ENCODE results near the gene RBP3.

The RBP3 gene

DNA sequence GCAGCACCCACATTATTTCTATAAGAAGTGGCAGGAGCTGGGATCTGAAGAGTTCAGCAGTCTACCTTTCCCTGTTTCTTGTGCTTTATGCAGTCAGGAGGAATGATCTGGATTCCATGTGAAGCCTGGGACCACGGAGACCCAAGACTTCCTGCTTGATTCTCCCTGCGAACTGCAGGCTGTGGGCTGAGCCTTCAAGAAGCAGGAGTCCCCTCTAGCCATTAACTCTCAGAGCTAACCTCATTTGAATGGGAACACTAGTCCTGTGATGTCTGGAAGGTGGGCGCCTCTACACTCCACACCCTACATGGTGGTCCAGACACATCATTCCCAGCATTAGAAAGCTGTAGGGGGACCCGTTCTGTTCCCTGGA, 874 bp upstream of the RBP3 start:
- no peaks in the 10 kb centered on the region; the same call in 1 of the 2 replicates for H3K27me3 ChIP-seq (replicated peaks; ENCODE audit: control insufficient read depth, insufficient read depth, low read length)
- DNase-seq (ENCODE audit: extremely low read depth, insufficient read length) = no peak
- no peak for TF ChIP-seq CTCF (IDR thresholded peaks at IDR 0.05; ENCODE audit: insufficient read depth, low read length, poor library complexity, severe bottlenecking)
- H3K36me3 ChIP-seq (ENCODE audit: control insufficient read depth, insufficient read depth, low read length) = no peaks in the 10 kb centered on the region
- H3K4me3 ChIP-seq (replicated peaks; ENCODE audit: low read depth, low read length) = no peak overlapping the region

GRCh38 chr10:47348661-47349470, 703 bp downstream of the RBP3 start:
- no peak for TF ChIP-seq CTCF (IDR thresholded peaks at IDR 0.05; ENCODE audit: insufficient read depth, low read length, poor library complexity, severe bottlenecking)
- no peaks in the 10 kb centered on the region; the same call in none of the 2 replicates for H3K27me3 ChIP-seq (replicated peaks; ENCODE audit: control insufficient read depth, insufficient read depth, low read length)
- no peak overlapping the region for H3K4me3 ChIP-seq (replicated peaks; ENCODE audit: low read depth, low read length)
- DNase-seq (ENCODE audit: extremely low read depth, insufficient read length) = no peak
- no peaks in the 10 kb centered on the region for H3K36me3 ChIP-seq (ENCODE audit: control insufficient read depth, insufficient read depth, low read length)

DNA sequence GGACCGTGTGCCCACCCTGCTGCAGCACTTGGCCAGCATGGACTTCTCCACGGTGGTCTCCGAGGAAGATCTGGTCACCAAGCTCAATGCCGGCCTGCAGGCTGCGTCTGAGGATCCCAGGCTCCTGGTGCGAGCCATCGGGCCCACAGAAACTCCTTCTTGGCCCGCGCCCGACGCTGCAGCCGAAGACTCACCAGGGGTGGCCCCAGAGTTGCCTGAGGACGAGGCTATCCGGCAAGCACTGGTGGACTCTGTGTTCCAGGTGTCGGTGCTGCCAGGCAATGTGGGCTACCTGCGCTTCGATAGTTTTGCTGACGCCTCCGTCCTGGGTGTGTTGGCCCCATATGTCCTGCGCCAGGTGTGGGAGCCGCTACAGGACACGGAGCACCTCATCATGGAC, 1.4 kb downstream of the RBP3 start:
- H3K4me3 ChIP-seq (replicated peaks; ENCODE audit: low read depth, low read length) = no peak overlapping the region
- H3K36me3 ChIP-seq (ENCODE audit: control insufficient read depth, insufficient read depth, low read length) = no peaks in the 10 kb centered on the region
- H3K27me3 ChIP-seq (replicated peaks; ENCODE audit: control insufficient read depth, insufficient read depth, low read length) = no peaks in the 10 kb centered on the region; the same call in none of the 2 replicates
- TF ChIP-seq CTCF (IDR thresholded peaks at IDR 0.05; ENCODE audit: insufficient read depth, low read length, poor library complexity, severe bottlenecking) = no peak
- DNase-seq (ENCODE audit: extremely low read depth, insufficient read length) = no peak

GRCh38 chr10:47349941-47350371, 1.8 kb downstream of the RBP3 start:
- Histone ChIP-seq H3K4me3 (replicated peaks; ENCODE audit: low read depth, low read length) (no peak overlapping the region), H3K27me3 (replicated peaks; ENCODE audit: control insufficient read depth, insufficient read depth, low read length) (no peaks in the 10 kb centered on the region; the same call in none of the 2 replicates), H3K36me3 (ENCODE audit: control insufficient read depth, insufficient read depth, low read length) (no peaks in the 10 kb centered on the region)
- no peak for DNase-seq (ENCODE audit: extremely low read depth, insufficient read length)
- TF ChIP-seq CTCF (IDR thresholded peaks at IDR 0.05; ENCODE audit: insufficient read depth, low read length, poor library complexity, severe bottlenecking) = no peak

DNA sequence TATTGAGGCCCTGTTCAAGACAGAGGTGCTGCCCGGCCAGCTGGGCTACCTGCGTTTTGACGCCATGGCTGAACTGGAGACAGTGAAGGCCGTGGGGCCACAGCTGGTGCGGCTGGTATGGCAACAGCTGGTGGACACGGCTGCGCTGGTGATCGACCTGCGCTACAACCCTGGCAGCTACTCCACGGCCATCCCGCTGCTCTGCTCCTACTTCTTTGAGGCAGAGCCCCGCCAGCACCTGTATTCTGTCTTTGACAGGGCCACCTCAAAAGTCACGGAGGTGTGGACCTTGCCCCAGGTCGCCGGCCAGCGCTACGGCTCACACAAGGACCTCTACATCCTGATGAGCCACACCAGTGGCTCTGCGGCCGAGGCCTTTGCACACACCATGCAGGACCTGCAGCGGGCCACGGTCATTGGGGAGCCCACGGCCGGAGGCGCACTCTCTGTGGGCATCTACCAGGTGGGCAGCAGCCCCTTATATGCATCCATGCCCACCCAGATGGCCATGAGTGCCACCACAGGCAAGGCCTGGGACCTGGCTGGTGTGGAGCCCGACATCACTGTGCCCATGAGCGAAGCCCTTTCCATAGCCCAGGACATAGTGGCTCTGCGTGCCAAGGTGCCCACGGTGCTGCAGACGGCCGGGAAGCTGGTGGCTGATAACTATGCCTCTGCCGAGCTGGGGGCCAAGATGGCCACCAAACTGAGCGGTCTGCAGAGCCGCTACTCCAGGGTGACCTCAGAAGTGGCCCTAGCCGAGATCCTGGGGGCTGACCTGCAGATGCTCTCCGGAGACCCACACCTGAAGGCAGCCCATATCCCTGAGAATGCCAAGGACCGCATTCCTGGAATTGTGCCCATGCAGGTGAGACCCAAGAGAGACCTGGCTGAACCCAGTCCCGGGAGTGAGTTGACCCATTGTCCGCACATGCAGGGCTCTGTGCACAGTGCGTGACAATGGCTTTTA, 2.8 kb downstream of the RBP3 start:
- Histone ChIP-seq H3K4me3 (replicated peaks; ENCODE audit: low read depth, low read length) (no peak overlapping the region), H3K36me3 (ENCODE audit: control insufficient read depth, insufficient read depth, low read length) (no peaks in the 10 kb centered on the region), H3K27me3 (replicated peaks; ENCODE audit: control insufficient read depth, insufficient read depth, low read length) (no peaks in the 10 kb centered on the region; the same call in none of the 2 replicates)
- TF ChIP-seq CTCF (IDR thresholded peaks at IDR 0.05; ENCODE audit: insufficient read depth, low read length, poor library complexity, severe bottlenecking) = no peak
- DNase-seq (ENCODE audit: extremely low read depth, insufficient read length) = no peak
